ENCODE data around the gene ADGRB3.

The ADGRB3 gene

GRCh38 chr6:69263297-69263696, 628.2 kb downstream of the ADGRB3 start:
- intact Hi-C loops (cut with DNase I; ENCODE audit: low total_unique reads), result no loop called here
- Histone ChIP-seq H3K4me3 (no peak overlapping the region), H3K9me3 (no peaks in the 10 kb centered on the region), H3K27ac (no peak overlapping the region), H3K36me3 (no peaks in the 10 kb centered on the region), H3K4me1 (no peaks in the 10 kb centered on the region), H3K27me3 (no peaks in the 10 kb centered on the region)
- TF ChIP-seq, protein P1, sequence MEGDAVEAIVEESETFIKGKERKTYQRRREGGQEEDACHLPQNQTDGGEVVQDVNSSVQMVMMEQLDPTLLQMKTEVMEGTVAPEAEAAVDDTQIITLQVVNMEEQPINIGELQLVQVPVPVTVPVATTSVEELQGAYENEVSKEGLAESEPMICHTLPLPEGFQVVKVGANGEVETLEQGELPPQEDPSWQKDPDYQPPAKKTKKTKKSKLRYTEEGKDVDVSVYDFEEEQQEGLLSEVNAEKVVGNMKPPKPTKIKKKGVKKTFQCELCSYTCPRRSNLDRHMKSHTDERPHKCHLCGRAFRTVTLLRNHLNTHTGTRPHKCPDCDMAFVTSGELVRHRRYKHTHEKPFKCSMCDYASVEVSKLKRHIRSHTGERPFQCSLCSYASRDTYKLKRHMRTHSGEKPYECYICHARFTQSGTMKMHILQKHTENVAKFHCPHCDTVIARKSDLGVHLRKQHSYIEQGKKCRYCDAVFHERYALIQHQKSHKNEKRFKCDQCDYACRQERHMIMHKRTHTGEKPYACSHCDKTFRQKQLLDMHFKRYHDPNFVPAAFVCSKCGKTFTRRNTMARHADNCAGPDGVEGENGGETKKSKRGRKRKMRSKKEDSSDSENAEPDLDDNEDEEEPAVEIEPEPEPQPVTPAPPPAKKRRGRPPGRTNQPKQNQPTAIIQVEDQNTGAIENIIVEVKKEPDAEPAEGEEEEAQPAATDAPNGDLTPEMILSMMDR (IDR thresholded peaks at IDR 0.05), result no peak
- DNase-seq, result no peak

DNA sequence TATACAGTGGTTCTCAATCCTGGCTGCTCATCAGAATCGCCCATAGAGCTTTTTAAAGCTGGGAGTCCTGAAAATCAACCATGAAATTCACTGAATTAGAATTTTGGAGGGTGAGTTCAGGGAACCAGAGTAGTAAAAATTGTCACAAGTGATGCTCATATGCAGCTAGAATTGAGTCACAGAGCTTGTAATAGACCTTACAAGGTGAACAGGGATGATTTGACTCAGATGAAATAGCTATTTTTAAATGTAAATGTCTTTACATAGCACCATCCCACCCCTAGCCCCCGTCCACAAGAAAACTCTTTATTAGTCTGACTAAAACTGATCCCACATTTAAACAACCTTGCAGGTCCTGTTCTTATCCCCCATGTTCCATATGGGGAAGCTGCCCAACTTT, 630.0 kb downstream of the ADGRB3 start:
- TF ChIP-seq, protein P1 (IDR thresholded peaks at IDR 0.05), result no peak
- Histone ChIP-seq H3K4me1 (no peaks in the 10 kb centered on the region), H3K27ac (no peak overlapping the region), H3K9me3 (no peaks in the 10 kb centered on the region), H3K27me3 (no peaks in the 10 kb centered on the region), H3K4me3 (no peak overlapping the region), H3K36me3 (no peaks in the 10 kb centered on the region)
- intact Hi-C loops (cut with DNase I; ENCODE audit: low total_unique reads), result no loop called here
- DNase-seq, result no peak

- Histone ChIP-seq H3K4me3 (no peak overlapping the region), H3K4me1 (no peaks in the 10 kb centered on the region), H3K27ac (no peak overlapping the region), H3K9me3 (no peaks in the 10 kb centered on the region), H3K36me3 (no peaks in the 10 kb centered on the region), H3K27me3 (no peaks in the 10 kb centered on the region)
- TF ChIP-seq, protein P1 (IDR thresholded peaks at IDR 0.05), result no peak
- DNase-seq, result no peak
- intact Hi-C loops (cut with DNase I; ENCODE audit: low total_unique reads), result no loop called here
Observed at GRCh38 chr6:69265706-69266105, 630.6 kb downstream of the ADGRB3 start.

DNA sequence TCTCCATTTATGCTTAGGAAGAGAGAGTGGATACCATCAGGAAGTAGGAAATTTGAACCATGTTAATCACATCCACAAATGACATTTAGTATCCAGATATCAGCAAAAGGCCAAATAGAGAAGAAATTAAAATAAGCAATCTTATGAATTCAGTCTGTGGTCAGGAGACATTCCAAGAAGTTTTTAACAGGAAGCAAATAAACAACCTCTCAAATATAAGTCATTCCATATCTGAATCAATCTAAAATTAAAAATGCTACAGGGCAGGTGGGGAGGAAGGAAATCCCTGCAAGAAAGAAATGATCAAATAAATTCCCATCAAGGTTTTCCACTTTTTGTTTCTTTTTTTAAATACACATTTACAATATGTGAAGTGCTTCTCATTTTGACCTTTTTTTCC, 641.1 kb downstream of the ADGRB3 start:
- no peaks in the 10 kb centered on the region for H3K27me3 ChIP-seq
- TF ChIP-seq, protein P1 (IDR thresholded peaks at IDR 0.05), result no peak
- H3K9me3 ChIP-seq, result no peaks in the 10 kb centered on the region
- no peak overlapping the region for H3K27ac ChIP-seq
- intact Hi-C loops (cut with DNase I; ENCODE audit: low total_unique reads), result no loop called here
- H3K4me1 ChIP-seq, result no peaks in the 10 kb centered on the region
- H3K36me3 ChIP-seq, result no peaks in the 10 kb centered on the region
- no peak overlapping the region for H3K4me3 ChIP-seq
- DNase-seq, result no peak

- no peak overlapping the region for H3K4me3 ChIP-seq
- no peaks in the 10 kb centered on the region for H3K9me3 ChIP-seq
- H3K4me1 ChIP-seq, result no peaks in the 10 kb centered on the region
- H3K27ac ChIP-seq, result no peak overlapping the region
- no peak for DNase-seq
- H3K36me3 ChIP-seq, result no peaks in the 10 kb centered on the region
- intact Hi-C loops (cut with DNase I; ENCODE audit: low total_unique reads), result no loop called here
- no peaks in the 10 kb centered on the region for H3K27me3 ChIP-seq
- TF ChIP-seq, protein P1 (IDR thresholded peaks at IDR 0.05), result no peak
Observed at GRCh38 chr6:69279805-69280204, 644.7 kb downstream of the ADGRB3 start.

- no peaks in the 10 kb centered on the region for H3K27me3 ChIP-seq
- H3K9me3 ChIP-seq, result no peaks in the 10 kb centered on the region
- TF ChIP-seq, protein P1 (IDR thresholded peaks at IDR 0.05), result no peak
- no peak overlapping the region for H3K4me3 ChIP-seq
- H3K27ac ChIP-seq, result no peak overlapping the region
- intact Hi-C loops (cut with DNase I; ENCODE audit: low total_unique reads), result no loop called here
- no peaks in the 10 kb centered on the region for H3K36me3 ChIP-seq
- DNase-seq, result no peak
- no peaks in the 10 kb centered on the region for H3K4me1 ChIP-seq
Observed at GRCh38 chr6:69280858-69281257, 645.8 kb downstream of the ADGRB3 start.
